ENCODE measurements around the gene RABEP1.

The RABEP1 gene

DNA sequence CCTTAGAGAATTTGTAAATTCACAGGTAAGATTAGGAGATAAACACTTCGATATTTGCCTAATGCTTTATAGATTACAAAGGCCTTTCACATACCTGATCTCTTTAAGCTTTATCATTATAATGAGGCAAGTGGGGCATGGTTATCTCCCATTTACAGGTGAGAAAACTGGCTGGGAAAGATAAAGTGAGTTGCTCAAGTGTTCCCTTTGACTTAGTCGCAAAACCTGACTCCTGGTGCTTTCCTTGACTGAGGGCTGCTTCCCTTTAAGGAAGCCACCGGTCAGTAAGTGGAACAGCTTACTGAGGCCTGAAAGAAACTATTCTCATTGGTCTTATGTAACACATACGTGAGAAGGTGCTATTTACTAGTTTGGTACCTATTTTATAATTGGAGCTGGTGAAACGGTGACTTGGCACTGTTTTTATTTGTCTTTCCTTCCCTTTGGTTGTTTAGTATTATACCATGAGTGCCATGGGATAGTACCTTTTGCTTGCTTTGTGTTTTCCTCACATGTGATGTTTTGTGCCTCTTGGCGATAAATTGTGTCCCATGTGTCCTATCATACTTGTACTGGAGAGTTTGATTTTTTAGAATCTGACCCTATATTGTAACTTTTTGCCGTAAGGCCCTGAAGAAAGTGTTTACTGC, 80.2 kb downstream of the RABEP1 start:
- no peak for DNase-seq

DNA sequence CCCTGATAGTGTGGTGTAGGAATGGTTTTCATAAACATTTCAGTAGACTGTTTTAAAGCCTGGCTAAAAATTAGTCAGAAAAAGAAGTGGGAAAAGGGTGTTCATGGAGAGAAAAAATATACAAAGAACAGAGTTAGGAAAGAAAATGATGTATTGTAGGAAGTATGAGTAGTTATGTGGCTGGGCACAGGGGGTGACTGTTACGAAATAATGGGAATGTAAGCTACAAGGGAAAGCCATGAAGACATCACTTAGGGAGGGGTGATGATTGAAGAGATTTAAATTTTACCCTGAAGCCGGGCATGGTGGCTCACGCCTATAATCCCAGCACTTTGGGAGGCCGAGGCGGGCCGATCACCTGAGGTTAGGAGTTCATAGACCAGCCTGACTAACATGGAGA, 82.1 kb downstream of the RABEP1 start:
- DNase-seq, result no peak

GRCh38 chr17:5364696-5365095, 82.6 kb downstream of the RABEP1 start:
- DNase-seq, result no peak

DNA sequence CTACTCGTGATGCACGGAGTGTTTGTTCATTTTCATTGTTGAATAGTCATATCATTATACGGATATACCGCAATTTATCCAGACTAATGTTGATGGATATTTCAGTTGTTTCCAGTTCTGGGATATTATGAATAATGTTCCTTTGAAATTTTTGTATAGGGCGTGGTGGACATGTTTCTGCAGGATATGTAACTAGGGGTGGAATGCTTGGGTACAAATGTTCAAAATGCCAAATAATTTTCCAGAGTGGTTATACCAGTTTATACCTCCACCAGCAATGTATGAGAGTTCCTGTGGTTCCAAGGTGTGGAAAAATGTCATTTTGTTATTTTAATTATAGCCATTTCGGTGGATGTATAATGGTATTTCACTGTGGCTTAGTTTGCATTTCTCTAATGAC, 83.7 kb downstream of the RABEP1 start:
- no peak for DNase-seq

DNA sequence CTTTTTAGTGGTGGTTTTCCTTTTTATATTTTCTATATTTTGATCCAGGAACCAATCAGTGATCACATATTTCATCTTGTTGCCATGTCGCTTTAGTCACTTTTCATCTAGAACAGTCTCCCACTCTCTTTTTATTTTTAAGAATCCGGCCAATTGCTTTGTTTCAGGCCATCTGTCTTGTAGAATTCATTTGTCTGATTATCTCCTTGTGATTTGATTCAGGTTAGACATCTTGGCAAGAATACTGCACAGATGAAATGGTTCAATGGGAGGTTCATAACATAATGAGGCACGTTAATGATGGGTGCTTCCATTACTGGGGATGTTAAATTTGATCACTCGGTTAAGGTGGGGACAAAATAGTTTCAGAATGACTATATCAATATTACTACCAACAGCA, 88.3 kb downstream of the RABEP1 start:
- no peak for DNase-seq

DNA sequence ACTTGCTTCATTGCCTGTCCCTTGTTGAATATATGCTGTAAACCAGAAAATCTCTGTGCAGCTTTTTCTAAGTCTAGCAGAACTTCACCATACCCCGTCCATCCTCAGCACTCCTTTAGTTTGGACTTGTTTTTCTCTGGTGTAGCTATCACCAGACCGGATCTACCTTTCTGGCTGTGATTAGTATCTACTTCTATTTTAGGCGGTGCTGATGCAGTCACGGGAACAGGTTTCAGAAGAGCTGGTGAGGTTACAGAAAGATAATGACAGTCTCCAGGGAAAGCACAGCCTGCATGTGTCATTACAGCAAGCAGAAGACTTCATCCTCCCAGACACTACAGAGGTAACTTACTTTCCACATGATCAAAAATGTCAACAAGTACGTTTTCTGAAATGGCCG, 91.0 kb downstream of the RABEP1 start:
- no peak for DNase-seq

GRCh38 chr17:5378566-5379207, 96.6 kb downstream of the RABEP1 start:
- no peak for DNase-seq

DNA sequence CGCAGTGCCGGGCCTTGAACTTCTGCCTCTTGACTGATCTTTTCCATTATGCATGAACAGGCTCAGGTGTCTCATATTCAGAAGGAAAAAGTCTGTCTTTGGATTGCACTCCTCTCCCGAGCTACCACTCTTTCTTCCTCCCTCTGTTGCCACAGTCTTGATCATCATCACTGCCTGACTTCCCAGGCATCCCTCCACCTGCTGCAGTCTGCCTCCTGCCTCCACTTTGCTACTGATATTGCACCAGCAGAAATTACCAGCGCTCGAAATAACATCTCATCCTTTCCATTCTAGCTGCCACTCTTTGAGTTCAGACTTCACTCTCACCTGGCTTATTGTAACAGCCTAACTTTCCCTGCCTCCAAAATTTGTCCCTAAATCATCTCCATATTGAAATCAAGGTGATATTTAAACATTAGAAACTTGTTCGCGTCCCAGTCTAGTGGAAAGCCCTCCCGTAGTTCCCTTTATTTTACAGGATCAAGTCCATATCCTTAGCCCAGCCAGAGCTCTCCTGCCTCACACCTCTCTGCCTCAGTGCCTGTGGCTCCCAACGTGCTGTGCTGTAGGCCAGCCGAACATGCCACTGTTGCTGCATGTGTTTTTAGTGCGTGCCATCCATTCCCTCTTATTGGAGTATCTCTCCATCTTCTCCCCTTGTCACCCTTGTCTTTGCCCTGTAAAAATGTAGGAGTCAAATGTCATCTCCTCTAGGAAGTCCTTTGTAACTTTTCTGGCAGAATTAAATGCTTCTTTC, 97.4 kb downstream of the RABEP1 start:
- no peak for DNase-seq

GRCh38 chr17:5380491-5381135, 98.5 kb downstream of the RABEP1 start:
- DNase-seq, result no peak

GRCh38 chr17:5381542-5381941, 99.5 kb downstream of the RABEP1 start:
- DNase-seq, result no peak

DNA sequence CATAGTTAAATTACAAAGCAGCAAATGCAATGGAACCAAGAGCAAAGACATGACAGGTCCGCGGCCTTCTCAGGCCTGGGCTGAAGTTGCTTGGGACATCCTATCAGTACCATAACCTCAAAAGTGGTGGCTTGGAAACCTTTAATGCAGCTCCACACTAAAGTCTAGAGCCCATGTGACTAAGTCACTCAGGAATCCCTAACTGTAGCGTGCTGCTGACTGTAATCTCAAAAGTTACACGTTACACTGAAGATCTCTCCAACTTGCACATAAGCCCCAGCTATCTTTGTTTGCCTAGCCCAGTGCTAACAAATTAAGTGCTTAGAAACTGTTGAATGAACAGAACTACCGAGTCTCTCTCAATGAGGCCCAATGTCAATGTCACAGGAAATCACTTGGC, 109.6 kb downstream of the RABEP1 start:
- no peak for DNase-seq

GRCh38 chr17:5396612-5397011, 114.5 kb downstream of the RABEP1 start:
- no peak for DNase-seq

GRCh38 chr17:5399767-5400166, 117.7 kb downstream of the RABEP1 start:
- no peak for DNase-seq

DNA sequence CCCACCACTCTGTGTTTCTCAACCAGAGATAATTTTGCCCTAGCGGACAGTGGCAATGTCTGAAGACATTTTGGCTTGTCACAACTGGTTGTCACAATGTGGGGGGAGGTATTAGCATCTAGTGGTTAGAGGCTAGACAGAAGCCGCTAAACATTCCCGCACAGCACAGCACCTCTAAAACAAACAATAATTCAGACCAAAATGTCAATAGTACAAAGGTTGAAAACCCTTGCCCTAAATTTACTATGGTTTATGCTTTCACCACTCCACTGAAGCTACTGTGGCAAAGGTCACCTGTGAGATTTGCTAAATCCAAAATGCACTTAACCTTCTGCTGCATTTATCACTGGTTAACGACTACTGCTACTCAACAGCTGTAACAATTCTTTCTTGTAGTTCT, 123.3 kb downstream of the RABEP1 start:
- DNase-seq, result no peak

GRCh38 chr17:5408186-5408585, 126.1 kb downstream of the RABEP1 start:
- no peak for DNase-seq

DNA sequence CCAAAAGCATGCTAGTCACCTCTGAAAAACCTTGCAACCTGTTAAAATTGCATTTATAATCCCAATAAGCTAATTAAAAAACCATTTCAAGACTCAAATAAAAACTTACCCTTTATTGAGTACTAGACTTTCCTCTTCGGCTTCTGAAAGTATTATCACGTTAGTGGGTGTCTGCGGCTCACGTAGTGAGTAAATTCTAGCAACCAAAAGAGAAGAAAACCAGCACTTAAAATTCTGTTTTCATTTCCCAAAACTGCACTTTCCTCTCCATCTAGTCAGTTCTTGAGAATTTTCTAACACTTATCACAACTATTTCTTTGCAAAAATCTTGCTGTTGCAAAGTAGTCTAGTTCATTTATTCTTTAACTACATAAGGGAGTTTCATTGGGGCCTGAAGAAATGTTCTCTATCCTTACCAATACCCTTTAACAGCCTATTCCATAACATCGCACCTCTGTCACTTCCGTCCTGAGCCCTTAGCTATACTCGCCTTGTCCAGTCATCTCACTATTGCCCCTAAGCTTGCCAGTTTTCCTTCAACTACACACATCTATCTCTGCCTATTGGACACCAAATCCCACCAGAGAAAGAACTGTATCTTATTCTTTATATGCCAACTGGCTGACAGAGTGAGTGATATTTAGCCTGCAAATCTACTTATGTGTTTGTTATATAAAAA, 128.6 kb downstream of the RABEP1 start:
- no peak for DNase-seq

DNA sequence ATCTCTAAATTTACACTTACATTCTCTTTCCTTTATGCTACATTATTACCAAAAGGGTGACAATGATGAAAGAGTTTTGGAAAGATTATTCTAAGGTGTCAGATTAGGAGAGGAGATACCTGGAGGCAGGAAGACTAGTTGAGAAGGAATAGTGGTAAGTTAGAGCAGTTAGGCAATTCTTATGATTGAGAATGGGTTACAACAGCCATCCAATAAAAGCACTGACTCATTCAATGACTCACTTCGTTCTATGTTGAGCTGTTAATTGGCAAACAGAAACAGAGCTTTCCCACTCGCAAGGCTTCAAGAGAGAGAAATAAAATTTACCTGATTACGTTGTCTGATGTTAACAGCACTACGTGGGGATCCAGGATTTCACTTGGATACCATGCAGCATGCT, 131.6 kb downstream of the RABEP1 start:
- no peak for DNase-seq

- no peak for DNase-seq
These were observed 134.8 kb downstream of the RABEP1 start for GRCh38 chr17:5416901-5417300.

DNA sequence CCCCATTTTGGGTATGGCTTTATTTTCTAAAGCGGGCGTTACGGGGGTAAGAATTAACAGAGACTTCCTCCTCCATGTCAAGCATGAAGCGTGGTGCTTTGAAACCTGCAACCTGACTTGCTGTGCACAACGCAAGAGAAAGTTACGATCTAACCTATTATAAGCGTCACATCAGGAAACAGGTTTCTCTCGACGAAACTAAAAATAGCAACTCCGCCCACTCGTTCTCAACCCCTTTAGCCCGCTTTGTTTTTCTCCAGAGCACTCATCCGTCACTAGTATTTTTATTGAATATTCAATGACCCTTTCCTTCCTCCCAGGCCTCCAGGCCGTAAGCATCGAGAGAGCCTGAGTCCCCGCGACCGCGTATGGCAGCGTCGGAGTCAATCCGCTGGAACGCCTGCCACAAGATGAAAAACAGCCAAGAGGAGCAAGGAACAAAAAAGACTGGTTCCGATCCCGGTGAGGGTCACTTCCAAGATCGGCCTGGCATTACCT, 136.8 kb downstream of the RABEP1 start:
- peak in 5 of 6 experiments; percentile 57 to 86 (median 82) for DNase-seq

- peak; percentile 93 to 98 (median 95) for DNase-seq
These were observed 137.4 kb downstream of the RABEP1 start, which contains the start of gene NUP88 for GRCh38 chr17:5419356-5419958. Gene NUP88, minus strand, starts transcription at chr17:5419662. Its CDS starts 12 bp downstream, at chr17:5419650.

- DNase-seq, result peak; percentile 80 to 98 (median 94)
These were observed 138.0 kb downstream of the RABEP1 start, which contains the start of gene RPAIN for GRCh38 chr17:5419959-5420653. Gene RPAIN, plus strand, starts transcription at chr17:5420182. Its CDS starts 29 bp downstream, at chr17:5420211.
